Colonic mucosa (tissue), 4 donors: ENCODE measurements around the gene LAMTOR4. TPM values are rescaled to one million over a fixed set of nuclear protein-coding genes. Genes with fewer than 3 reads are reported as not detected.
"Not testable (repeated sequence)": the region's sequence is repeated elsewhere in the genome, so short reads cannot be mapped to it uniquely, and the experiment has no call there.

Source experiments
- DNase-seq: peaks from one replicate; pipeline ENCODE4 v3.0.0-alpha.2; 2020
- H3K27ac ChIP-seq: fragments of 200-600 bp; one replicate; pipeline ENCODE4 v1.8.0; 2021
- H3K27me3 ChIP-seq: fragments of 200-600 bp; one replicate; pipeline ENCODE4 v1.8.0; 2021
- H3K36me3 ChIP-seq: fragments of 200-600 bp; one replicate; pipeline ENCODE4 v1.8.0; 2021
- H3K4me1 ChIP-seq: fragments of 200-600 bp; one replicate; pipeline ENCODE4 v1.8.0; 2021; ENCODE audit warnings: mild to moderate bottlenecking
- H3K4me3 ChIP-seq: fragments of 200-600 bp; one replicate; pipeline ENCODE4 v1.8.0; 2021
- H3K9ac ChIP-seq, 2 donors: one replicate each; pipeline ENCODE4 v1.7.0; 2013; ENCODE audit warnings: control low read depth in 2 of 2, low read depth in 2 of 2, low read length in 2 of 2
- H3K9me3 ChIP-seq: fragments of 200-600 bp; one replicate; pipeline ENCODE4 v1.8.0; 2021
- intact Hi-C: fragments of 100-400 bp; cut with DNase I; formaldehyde crosslinking; loops from one replicate; pipeline ENCODE4 v1.14.1; 2022
- total RNA-seq, 2 donors: library from RNA; stranded (reverse); fragmentation: NEBNext Ultra II Directional in 1 of 2; extraction: Animal tissue kit (Norgen Biotek cat#: 25700) in 1 of 2; gene quantifications; one replicate each; pipeline ENCODE4 v1.2.1, GENCODE V29; 2021
- TF ChIP-seq, protein P1 (sequence below): fragments of 200-600 bp; IDR thresholded peaks from one replicate; pipeline ENCODE4 v1.8.0; 2022; ENCODE audit warnings: antibody characterized with exemption, mild to moderate bottlenecking
- donor health status: healthy.
- donor health status: DM: no; HTN: no; CAD: no.
- donor health status: DM: no; HTN: no; CAD: no.

LAMTOR4 gene
- total RNA-seq, 2 donors from 2014 or later = 230 to 268 TPM

GRCh38 chr7:100175296-100175935 lies 26.7 kb downstream of the LAMTOR4 start:
- Histone ChIP-seq H3K9me3 (no peaks in the 10 kb centered on the region), H3K27me3 (peaks cover 11% of the 10 kb centered on the region), H3K36me3 (no peaks in the 10 kb centered on the region), H3K27ac (no peak overlapping the region), H3K4me1 (no peaks in the 10 kb centered on the region), H3K9ac (no peak overlapping the region), H3K4me3 (no peak overlapping the region)
- TF ChIP-seq, protein P1, sequence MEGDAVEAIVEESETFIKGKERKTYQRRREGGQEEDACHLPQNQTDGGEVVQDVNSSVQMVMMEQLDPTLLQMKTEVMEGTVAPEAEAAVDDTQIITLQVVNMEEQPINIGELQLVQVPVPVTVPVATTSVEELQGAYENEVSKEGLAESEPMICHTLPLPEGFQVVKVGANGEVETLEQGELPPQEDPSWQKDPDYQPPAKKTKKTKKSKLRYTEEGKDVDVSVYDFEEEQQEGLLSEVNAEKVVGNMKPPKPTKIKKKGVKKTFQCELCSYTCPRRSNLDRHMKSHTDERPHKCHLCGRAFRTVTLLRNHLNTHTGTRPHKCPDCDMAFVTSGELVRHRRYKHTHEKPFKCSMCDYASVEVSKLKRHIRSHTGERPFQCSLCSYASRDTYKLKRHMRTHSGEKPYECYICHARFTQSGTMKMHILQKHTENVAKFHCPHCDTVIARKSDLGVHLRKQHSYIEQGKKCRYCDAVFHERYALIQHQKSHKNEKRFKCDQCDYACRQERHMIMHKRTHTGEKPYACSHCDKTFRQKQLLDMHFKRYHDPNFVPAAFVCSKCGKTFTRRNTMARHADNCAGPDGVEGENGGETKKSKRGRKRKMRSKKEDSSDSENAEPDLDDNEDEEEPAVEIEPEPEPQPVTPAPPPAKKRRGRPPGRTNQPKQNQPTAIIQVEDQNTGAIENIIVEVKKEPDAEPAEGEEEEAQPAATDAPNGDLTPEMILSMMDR = no peak
- intact Hi-C loops = no loop called here
- no peak for DNase-seq

GRCh38 chr7:100176096-100177044 lies 27.7 kb downstream of the LAMTOR4 start:
- H3K27ac ChIP-seq = no peak overlapping the region
- peak overlapping the region; percentile 56 to 58 for H3K9ac ChIP-seq
- H3K4me1 ChIP-seq = no peaks in the 10 kb centered on the region
- intact Hi-C loops = no loop called here
- peak overlapping the region; percentile 59 for H3K4me3 ChIP-seq
- no peak for DNase-seq
- no peaks in the 10 kb centered on the region for H3K36me3 ChIP-seq
- H3K27me3 ChIP-seq = peaks cover 9% of the 10 kb centered on the region
- H3K9me3 ChIP-seq = no peaks in the 10 kb centered on the region
- TF ChIP-seq, protein P1 = no peak

DNA sequence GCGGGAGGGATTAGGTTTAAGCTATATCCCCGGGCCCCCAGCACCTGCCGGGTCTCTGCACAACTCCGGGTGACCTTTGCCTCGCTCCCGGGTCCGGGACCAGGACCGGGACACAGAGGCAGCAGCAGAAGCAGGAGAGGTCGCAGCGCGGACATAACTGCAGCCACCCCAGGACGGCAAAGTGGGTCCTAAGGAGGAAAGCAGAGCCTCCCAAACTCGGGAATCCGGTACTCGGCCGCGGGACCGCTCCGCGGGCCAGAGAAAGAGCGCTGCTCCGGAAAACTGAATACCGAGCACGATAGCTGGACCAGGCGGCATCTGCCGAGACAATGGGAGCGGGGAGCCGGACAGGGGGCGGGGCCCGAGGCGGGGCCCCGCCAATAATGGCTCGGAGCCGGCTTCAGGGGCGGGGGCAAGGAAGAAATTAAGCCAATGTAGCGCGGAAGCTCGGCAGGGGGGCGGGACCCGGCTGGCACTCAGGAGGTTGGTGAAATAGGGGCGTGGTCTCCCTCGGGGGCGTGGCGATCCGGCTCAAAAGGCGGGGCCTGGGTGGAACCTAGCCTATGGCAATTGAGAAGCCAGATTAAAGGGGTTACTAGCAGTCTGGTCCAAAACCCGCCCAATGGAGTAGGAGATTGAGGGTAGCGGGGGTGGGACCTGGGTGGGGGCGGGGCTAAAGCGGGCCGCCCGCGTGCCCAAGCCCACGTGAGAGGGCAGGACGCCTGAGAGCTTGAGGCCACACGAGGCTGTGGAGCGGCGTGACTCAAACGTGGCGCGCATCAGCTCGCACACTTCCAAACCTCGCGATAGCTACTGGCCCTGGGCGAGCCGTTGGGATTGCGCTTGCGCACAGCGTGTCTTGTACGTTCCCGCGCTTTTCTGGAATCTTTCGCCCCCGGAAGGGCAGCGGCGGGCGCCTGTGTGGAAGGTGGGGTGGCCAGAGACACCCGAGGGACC lies 28.6 kb downstream of the LAMTOR4 start, which contains the start of the genes GPC2 and STAG3:
TSS of gene GPC2 (minus strand) at position 337 of the 957 bp plus-strand sequence. CDS start at position 155, 182 bp downstream.
TSS of gene STAG3 (plus strand) at position 874 of the 957 bp plus-strand sequence. CDS start 2,639 bp downstream, outside the sequence.
- TF ChIP-seq, protein P1 = no peak
- H3K9me3 ChIP-seq = no peaks in the 10 kb centered on the region
- no peaks in the 10 kb centered on the region for H3K4me1 ChIP-seq
- no peak within 1 kb of the TSS for H3K27ac ChIP-seq
- DNase-seq = peak; percentile 99
- H3K4me3 ChIP-seq = peak within 1 kb of the TSS; percentile 59
- intact Hi-C loops = no loop called here
- no peaks in the 10 kb centered on the region for H3K27me3 ChIP-seq
- H3K9ac ChIP-seq = peak within 1 kb of the TSS; percentile 56 to 58
- H3K36me3 ChIP-seq = no peaks in the 10 kb centered on the region

DNA sequence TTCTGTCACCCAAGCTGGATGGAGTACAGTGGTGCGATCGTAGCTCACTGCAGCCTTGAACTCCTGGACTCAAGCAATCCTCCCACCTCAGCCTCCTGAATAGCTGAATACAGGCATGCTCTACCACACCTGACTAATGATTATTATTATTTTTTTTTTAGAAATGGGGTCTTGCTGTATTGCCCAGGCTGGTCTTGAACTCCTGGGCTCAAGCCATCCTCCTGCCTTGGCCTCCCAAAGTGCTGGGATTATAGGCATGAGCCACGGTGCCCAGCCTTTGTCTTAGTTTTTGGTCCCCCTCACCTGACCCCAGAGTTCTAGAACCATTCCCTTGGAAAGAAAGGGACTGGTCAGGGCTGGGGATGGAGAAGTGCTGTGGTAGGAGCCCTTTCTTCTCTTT lies 31.4 kb downstream of the LAMTOR4 start:
- intact Hi-C loops, DNase-seq, H3K36me3 ChIP-seq: not testable (repeated sequence)

DNA sequence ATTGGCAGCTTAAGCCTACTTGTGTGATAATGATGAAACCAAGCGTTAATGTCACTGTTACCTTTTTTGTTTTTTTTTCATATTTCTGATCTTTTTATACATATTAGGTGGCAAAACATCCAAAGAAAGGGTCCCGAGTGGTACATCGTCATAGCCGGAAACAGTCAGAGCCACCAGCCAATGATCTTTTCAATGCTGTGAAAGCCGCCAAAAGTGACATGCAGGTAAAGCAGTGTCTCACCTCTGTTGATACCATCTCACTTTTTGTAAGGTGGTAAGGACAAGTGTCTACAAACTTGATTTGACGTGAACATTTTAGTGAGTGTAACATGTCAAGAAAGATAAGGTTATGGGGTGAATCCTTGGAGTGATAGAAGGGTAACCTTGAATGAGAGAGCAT lies 33.9 kb downstream of the LAMTOR4 start:
- intact Hi-C loops, H3K9ac ChIP-seq, H3K27me3 ChIP-seq, H3K4me3 ChIP-seq, DNase-seq, H3K36me3 ChIP-seq, H3K4me1 ChIP-seq, H3K9me3 ChIP-seq, H3K27ac ChIP-seq: not testable (repeated sequence)

More for the DNA sequence above, 31.4 kb downstream of the LAMTOR4 start:
- H3K4me3 ChIP-seq, H3K4me1 ChIP-seq, H3K27ac ChIP-seq, H3K9ac ChIP-seq, H3K9me3 ChIP-seq, H3K27me3 ChIP-seq: not testable (repeated sequence)

DNA sequence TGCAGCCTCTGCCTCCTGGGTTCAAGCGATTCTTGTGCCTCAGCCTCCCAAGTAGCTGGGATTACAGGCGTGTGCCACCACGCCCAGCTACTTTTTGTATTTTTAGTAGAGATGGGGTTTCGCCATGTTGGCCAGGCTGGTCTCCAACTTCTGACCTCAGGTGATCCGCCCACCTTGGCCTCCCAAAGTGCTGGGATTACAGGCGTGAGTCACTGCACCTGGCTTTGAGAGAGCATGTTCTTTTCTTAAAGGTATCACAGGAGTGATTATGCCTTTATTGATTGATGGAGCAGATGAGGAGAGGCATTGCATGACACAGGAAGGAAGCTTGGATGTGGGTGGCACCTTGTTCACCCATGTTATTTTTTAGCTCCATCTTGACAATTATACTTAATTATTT lies 34.4 kb downstream of the LAMTOR4 start:
- intact Hi-C loops, H3K27me3 ChIP-seq, H3K27ac ChIP-seq, H3K9ac ChIP-seq, DNase-seq, H3K9me3 ChIP-seq, H3K4me1 ChIP-seq, H3K36me3 ChIP-seq, H3K4me3 ChIP-seq: not testable (repeated sequence)
